Right lobe of liver (tissue), 6 donors: ENCODE measurements around the gene CDT1. TPM values are rescaled to one million over a fixed set of nuclear protein-coding genes. Genes with fewer than 3 reads are reported as not detected.
A peak's percentile ranks its signal among the peaks of the same experiment; 100 is the strongest.

ENCODE experiments used
- ATAC-seq, 4 donors: fragments of 200-7000 bp; cut with Tn5 transposase; one replicate each; pipeline ENCODE4 v1.9.1; 2020; ENCODE audit warnings: mild to moderate bottlenecking in 4 of 4, moderate library complexity in 4 of 4
- DNase-seq, 3 donors: peaks; one replicate each; pipeline ENCODE4 v3.0.0-alpha.2; 2020
- H3K27ac ChIP-seq, 3 donors: fragments of 200-600 bp; one replicate each; pipeline ENCODE4 v1.8.0; 2022
- H3K27me3 ChIP-seq, 2 donors: fragments of 200-600 bp; one replicate each; pipeline ENCODE4 v1.8.0; 2022
- H3K36me3 ChIP-seq, 4 donors: fragments of 200-600 bp; sonication (generic) in 1 of 4; one replicate each; pipeline versions ENCODE4 v1.5.1 to v1.8.0; 2017 to 2022; ENCODE audit warnings: control low read depth in 1 of 4
- H3K4me1 ChIP-seq, 4 donors: fragments of 200-600 bp; sonication (generic) in 1 of 4; one replicate each; pipeline versions ENCODE4 v1.5.1 to v1.8.0; 2017 to 2022; ENCODE audit warnings: control low read depth in 1 of 4
- H3K4me3 ChIP-seq, 3 donors: fragments of 200-600 bp; one replicate each; pipeline ENCODE4 v1.8.0; 2022
- H3K9me3 ChIP-seq, 4 donors: fragments of 200-600 bp; sonication (generic) in 1 of 4; one replicate each; pipeline versions ENCODE4 v1.5.1 to v1.8.0; 2017 to 2022; ENCODE audit warnings: control low read depth in 1 of 4
- POLR2A ChIP-seq: fragments of 450-650 bp; IDR thresholded peaks from one replicate; pipeline ENCODE4 v1.6.1; 2017; ENCODE audit warnings: antibody characterized with exemption, mild to moderate bottlenecking
- WGBS: methylation state at CpG from one replicate; pipeline ENCODE4 v1.1.6; 2018; ENCODE audit warnings: low coverage, low lambda C conversion rate; ENCODE audit not compliant: insufficient coverage; ENCODE audit errors: missing lambda C conversion rate; 5-methylcytosine and 5-hydroxymethylcytosine counted together
- intact Hi-C, 2 donors: fragments of 100-400 bp; cut with DNase I; formaldehyde crosslinking; loops; one replicate each; pipeline versions ENCODE4 v1.11.2 to v1.14.1; 2022
- total RNA-seq, 6 experiments: library from RNA; depleted of rRNA in 2 of 6; stranded (reverse); fragments of >200 nt in 2 of 6; fragmentation: NEBNext Ultra II Directional in 3 of 6; extraction: Animal tissue kit (Norgen Biotek cat#: 25700) in 3 of 6; gene quantifications; one replicate each; pipeline versions ENCODE4 v1.1.0 to v1.2.4, GENCODE V29; 2016 to 2023
- TF ChIP-seq, protein P1 (sequence below), 4 donors: fragments of 200-600 bp in 3 of 4; fragments of 450-650 bp in 1 of 4; IDR thresholded peaks; one replicate each; pipeline versions ENCODE4 v1.5.1 to v1.8.0; 2016 to 2022; ENCODE audit warnings: antibody characterized with exemption in 4 of 4, mild to moderate bottlenecking in 2 of 4
- donor health status: DM: no; HTN: yes; CAD: no.
- donor health status: DM: no; HTN: no; CAD: no.
- donor health status: DM: no; HTN: no; CAD: no.
- donor health status: DM: no; HTN: yes; CAD: no.
- donor health status: DM: no; HTN: yes; CAD: no.

CDT1 gene
- total RNA-seq, 6 experiments from 2014 or later, result 0.22 to 9.6 (median 0.42) TPM

DNA sequence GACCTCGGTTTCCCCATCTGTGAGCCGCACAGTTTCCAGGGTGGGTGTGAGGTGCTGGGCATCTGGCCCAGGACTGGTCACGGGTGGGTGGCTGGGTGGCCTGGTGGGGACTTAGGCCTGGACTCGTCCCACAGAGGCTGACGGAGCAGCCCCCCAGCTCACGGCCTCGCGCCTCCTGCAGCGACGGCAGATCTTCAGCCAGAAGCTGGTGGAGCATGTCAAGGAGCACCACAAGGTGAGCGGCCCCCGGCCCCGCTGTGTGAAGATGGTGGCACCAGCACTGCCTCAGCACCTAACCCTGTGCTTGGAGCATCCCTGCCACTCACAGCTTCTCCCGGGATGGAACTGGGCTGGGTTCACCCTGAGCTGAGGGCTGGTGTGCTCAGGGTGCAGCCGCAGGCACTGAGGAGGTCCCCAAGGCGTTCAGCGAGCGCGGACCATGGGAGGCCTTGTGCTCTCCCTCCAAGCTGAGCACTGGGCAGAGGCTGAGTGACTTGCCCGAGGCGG is 2.4 kb downstream of the CDT1 start:
- no peak for TF ChIP-seq POLR2A

DNA sequence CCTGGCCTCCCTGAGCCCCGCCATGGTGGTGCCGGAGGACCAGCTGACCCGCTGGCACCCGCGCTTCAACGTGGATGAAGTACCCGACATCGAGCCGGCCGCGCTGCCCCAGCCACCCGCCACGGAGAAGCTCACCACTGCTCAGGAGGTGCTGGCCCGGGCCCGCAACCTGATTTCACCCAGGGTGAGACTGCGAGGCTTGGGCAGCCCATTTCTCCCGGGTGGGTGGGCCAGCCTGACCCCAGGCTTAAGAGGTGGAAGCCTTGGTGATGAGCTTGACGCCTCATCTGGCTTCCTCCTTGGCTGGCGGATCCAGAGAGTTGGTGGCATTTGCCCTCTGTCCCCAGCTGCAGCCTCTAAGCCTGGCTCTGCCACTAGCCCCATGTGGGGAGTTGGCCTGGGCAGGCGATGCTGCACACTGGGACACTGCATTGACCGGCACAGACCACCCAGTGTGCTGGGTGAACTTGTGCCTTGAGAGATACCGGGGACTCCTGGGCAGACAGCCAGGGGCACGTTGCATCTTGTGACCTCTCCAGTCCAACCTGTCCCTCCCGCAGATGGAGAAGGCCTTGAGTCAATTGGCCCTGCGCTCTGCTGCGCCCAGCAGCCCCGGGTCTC is 3.0 kb downstream of the CDT1 start:
- WGBS, result no CpG with 5 or more reads among the region's 27 CpGs
- peaks cover 0 to 5% (median 0%) of the 10 kb centered on the region in 4 donors for H3K36me3 ChIP-seq
- no peak for ATAC-seq
- intact Hi-C loops, result no loop called here
- peak in 1 of 3 donors; percentile 60 for DNase-seq
- H3K27me3 ChIP-seq, result no peaks in the 10 kb centered on the region
- no peak overlapping the region for H3K27ac ChIP-seq
- H3K4me1 ChIP-seq, result peaks cover 0 to 24% (median 4%) of the 10 kb centered on the region in 4 donors
- H3K4me3 ChIP-seq, result no peak overlapping the region
- no peaks in the 10 kb centered on the region for H3K9me3 ChIP-seq
- TF ChIP-seq POLR2A, result no peak
- TF ChIP-seq, protein P1, sequence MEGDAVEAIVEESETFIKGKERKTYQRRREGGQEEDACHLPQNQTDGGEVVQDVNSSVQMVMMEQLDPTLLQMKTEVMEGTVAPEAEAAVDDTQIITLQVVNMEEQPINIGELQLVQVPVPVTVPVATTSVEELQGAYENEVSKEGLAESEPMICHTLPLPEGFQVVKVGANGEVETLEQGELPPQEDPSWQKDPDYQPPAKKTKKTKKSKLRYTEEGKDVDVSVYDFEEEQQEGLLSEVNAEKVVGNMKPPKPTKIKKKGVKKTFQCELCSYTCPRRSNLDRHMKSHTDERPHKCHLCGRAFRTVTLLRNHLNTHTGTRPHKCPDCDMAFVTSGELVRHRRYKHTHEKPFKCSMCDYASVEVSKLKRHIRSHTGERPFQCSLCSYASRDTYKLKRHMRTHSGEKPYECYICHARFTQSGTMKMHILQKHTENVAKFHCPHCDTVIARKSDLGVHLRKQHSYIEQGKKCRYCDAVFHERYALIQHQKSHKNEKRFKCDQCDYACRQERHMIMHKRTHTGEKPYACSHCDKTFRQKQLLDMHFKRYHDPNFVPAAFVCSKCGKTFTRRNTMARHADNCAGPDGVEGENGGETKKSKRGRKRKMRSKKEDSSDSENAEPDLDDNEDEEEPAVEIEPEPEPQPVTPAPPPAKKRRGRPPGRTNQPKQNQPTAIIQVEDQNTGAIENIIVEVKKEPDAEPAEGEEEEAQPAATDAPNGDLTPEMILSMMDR (IDR thresholded peaks at IDR 0.05), result no peak

More for the DNA sequence above, 2.4 kb downstream of the CDT1 start:
- intact Hi-C loops, result no loop called here
- Histone ChIP-seq H3K27ac (no peak overlapping the region), H3K27me3 (no peaks in the 10 kb centered on the region), H3K9me3 (no peaks in the 10 kb centered on the region), H3K36me3 (peaks cover 0 to 5% (median 0%) of the 10 kb centered on the region in 4 donors), H3K4me3 (no peak overlapping the region), H3K4me1 (peaks cover 0 to 20% (median 3%) of the 10 kb centered on the region in 4 donors)
- WGBS, result no CpG with 5 or more reads among the region's 21 CpGs
- ATAC-seq (no peak), DNase-seq (peak in 1 of 3 donors; percentile 53)

DNA sequence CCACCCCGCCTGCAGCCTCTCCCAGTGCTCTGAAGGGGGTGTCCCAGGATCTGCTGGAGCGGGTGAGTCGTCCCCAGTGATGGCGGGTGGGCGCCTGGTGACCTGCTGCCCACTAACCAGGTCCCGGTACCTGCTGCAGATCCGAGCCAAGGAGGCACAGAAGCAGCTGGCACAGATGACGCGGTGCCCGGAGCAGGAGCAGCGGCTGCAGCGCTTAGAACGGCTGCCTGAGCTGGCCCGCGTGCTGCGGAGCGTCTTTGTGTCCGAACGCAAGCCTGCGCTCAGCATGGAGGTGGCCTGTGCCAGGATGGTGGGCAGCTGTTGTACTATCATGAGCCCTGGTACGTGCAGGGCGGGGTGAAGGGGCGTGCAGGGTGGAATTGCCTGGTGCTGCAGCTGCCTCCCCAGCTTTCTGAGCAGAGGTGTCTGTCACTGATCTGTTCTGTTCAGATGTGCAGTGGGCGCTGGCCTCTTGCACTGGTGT is 3.6 kb downstream of the CDT1 start:
- ATAC-seq, result no peak
- no peak for TF ChIP-seq POLR2A
- TF ChIP-seq, protein P1 (IDR thresholded peaks at IDR 0.05), result no peak
- Histone ChIP-seq H3K4me3 (no peak overlapping the region), H3K36me3 (peaks cover 0 to 5% (median 0%) of the 10 kb centered on the region in 4 donors), H3K27me3 (no peaks in the 10 kb centered on the region), H3K9me3 (no peaks in the 10 kb centered on the region), H3K4me1 (peaks cover 0 to 24% (median 4%) of the 10 kb centered on the region in 4 donors), H3K27ac (no peak overlapping the region)
- no peak for DNase-seq
- 92% methylated on average over 11 of the region's 24 CpGs for WGBS
- intact Hi-C loops, result no loop called here

DNA sequence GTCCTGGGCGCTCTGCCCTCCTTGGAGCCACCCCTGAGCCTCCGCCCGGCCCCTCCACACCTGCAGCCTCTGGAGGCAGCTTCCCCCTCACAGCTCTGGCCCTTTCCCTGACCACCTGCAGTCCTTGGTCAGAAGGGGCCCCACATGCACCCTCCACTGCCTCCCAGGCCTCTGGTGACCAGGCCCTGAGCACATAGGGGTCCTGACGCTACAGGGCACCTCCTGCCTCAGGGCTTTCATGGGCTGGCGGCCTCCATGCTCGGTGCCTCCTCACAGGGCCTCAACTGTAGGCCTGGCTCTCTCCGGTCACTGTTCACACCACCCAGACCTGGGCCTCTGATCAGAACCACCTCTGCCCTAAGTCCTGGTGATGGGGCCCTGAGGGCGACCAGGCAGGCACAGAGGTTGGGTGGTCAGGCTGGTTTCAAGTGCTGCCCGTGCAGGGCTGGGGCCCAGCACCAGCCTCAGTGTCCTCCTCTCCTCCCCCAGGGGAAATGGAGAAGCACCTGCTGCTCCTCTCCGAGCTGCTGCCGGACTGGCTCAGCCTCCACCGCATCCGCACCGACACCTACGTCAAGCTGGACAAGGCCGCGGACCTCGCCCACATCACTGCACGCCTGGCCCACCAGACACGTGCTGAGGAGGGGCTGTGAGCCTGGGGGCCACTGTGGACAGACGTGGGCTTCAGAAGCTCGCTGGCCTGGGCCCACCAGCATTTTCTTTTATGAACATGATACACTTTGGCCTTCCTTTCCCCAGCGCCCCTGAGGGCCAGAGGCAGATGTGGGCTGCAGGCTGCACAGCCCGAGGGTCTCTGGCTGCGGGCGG is 4.3 kb downstream of the CDT1 start:
- no peak overlapping the region for H3K27ac ChIP-seq
- TF ChIP-seq, protein P1 (IDR thresholded peaks at IDR 0.05), result no peak
- no peak for TF ChIP-seq POLR2A
- no peak overlapping the region for H3K4me3 ChIP-seq
- intact Hi-C loops, result no loop called here
- H3K9me3 ChIP-seq, result no peaks in the 10 kb centered on the region
- H3K36me3 ChIP-seq, result peaks cover 0 to 5% (median 0%) of the 10 kb centered on the region in 4 donors
- H3K27me3 ChIP-seq, result no peaks in the 10 kb centered on the region
- 100% methylated on average over 1 of the region's 26 CpGs for WGBS
- DNase-seq (peak in 1 of 3 donors; percentile 53), ATAC-seq (no peak)
- peaks cover 0 to 27% (median 4%) of the 10 kb centered on the region in 4 donors for H3K4me1 ChIP-seq
